ENCODE results near the gene EML6. TPM values are rescaled to one million over a fixed set of nuclear protein-coding genes. Genes with fewer than 3 reads are reported as not detected.

EML6 gene
- total and polyA plus RNA-seq, 2 of the 13 experiments (the other 11 are each of a cell fraction or from before 2014, with no cell fraction given), result 17.2 to 32.4 TPM

- TF ChIP-seq NFE2 (CRISPR knock-in tag; IDR thresholded peaks at IDR 0.05) (no peak), IRF1 (CRISPR knock-in tag; IDR thresholded peaks at IDR 0.05; ENCODE audit: low read depth) (no peak), PPARG (CRISPR knock-in tag; conservative IDR thresholded peaks at IDR 0.05) (no peak), ZNF362 (CRISPR knock-in tag; IDR thresholded peaks at IDR 0.05; ENCODE audit: borderline replicate concordance) (peak; percentile 26; the same call in 1 of the 2 replicates), ARNTL (CRISPR knock-in tag; IDR thresholded peaks at IDR 0.05) (no peak), FOXA3 (CRISPR knock-in tag; IDR thresholded peaks at IDR 0.05) (0 out of 2 replicates have a peak, but pooled peaks have one; percentile 42), UBTF (CRISPR knock-in tag; IDR thresholded peaks at IDR 0.05) (no peak), CAMTA2 (CRISPR knock-in tag; IDR thresholded peaks at IDR 0.05; ENCODE audit: borderline replicate concordance) (no peak), FLYWCH1 (CRISPR knock-in tag; IDR thresholded peaks at IDR 0.05) (no peak), NR2C2 (CRISPR knock-in tag; IDR thresholded peaks at IDR 0.05; ENCODE audit: borderline replicate concordance) (no peak), ZNF773 (CRISPR knock-in tag; IDR thresholded peaks at IDR 0.05; ENCODE audit: borderline replicate concordance) (no peak), ZNF343 (CRISPR knock-in tag; IDR thresholded peaks at IDR 0.05) (no peak), JDP2 (CRISPR knock-in tag; IDR thresholded peaks at IDR 0.05; ENCODE audit: borderline replicate concordance) (no peak), ZNF788 (CRISPR knock-in tag; IDR thresholded peaks at IDR 0.05; ENCODE audit: borderline replicate concordance) (no peak), STAG1 (CRISPR knock-in tag; IDR thresholded peaks at IDR 0.05) (no peak), HINFP (CRISPR knock-in tag; IDR thresholded peaks at IDR 0.05; ENCODE audit: low read depth) (no peak), CREM (IDR thresholded peaks at IDR 0.05) (peak; percentile 14; the same call in 1 of the 2 replicates), CREM (CRISPR knock-in tag; IDR thresholded peaks at IDR 0.05) (no peak), HNF4G (IDR thresholded peaks at IDR 0.05; ENCODE audit: borderline replicate concordance, low read depth, low read length) (peak; percentile 77), HNF4G (CRISPR knock-in tag; IDR thresholded peaks at IDR 0.05; ENCODE audit: borderline replicate concordance, low read depth) (no peak), ZNF747 (CRISPR knock-in tag; IDR thresholded peaks at IDR 0.05; ENCODE audit: borderline replicate concordance) (no peak), HOXA5 (CRISPR knock-in tag; IDR thresholded peaks at IDR 0.05) (0 out of 2 replicates have a peak, but pooled peaks have one; percentile 65)
- TF ChIP-seq, protein P1, sequence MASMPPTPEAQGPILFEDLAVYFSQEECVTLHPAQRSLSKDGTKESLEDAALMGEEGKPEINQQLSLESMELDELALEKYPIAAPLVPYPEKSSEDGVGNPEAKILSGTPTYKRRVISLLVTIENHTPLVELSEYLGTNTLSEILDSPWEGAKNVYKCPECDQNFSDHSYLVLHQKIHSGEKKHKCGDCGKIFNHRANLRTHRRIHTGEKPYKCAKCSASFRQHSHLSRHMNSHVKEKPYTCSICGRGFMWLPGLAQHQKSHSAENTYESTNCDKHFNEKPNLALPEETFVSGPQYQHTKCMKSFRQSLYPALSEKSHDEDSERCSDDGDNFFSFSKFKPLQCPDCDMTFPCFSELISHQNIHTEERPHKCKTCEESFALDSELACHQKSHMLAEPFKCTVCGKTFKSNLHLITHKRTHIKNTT (CRISPR knock-in tag; IDR thresholded peaks at IDR 0.05), result no peak
- TF ChIP-seq, protein P2, sequence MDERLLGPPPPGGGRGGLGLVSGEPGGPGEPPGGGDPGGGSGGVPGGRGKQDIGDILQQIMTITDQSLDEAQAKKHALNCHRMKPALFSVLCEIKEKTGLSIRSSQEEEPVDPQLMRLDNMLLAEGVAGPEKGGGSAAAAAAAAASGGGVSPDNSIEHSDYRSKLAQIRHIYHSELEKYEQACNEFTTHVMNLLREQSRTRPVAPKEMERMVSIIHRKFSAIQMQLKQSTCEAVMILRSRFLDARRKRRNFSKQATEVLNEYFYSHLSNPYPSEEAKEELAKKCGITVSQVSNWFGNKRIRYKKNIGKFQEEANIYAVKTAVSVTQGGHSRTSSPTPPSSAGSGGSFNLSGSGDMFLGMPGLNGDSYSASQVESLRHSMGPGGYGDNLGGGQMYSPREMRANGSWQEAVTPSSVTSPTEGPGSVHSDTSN (CRISPR knock-in tag; IDR thresholded peaks at IDR 0.05), result no peak
Observed at GRCh38 chr2:54740333-54740732, 16.9 kb downstream of the EML6 start (continued).
